ENCODE measurements around the gene SYP. TPM values are rescaled to one million over a fixed set of nuclear protein-coding genes. Genes with fewer than 3 reads are reported as not detected.
A peak's percentile ranks its signal among the peaks of the same experiment; 100 is the strongest.

SYP gene
- total and polyA plus RNA-seq, 9 of the 15 experiments (the other 6 are each of a cell fraction or from before 2014, with no cell fraction given): 0.48 to 5.1 (median 2.6) TPM

DNA sequence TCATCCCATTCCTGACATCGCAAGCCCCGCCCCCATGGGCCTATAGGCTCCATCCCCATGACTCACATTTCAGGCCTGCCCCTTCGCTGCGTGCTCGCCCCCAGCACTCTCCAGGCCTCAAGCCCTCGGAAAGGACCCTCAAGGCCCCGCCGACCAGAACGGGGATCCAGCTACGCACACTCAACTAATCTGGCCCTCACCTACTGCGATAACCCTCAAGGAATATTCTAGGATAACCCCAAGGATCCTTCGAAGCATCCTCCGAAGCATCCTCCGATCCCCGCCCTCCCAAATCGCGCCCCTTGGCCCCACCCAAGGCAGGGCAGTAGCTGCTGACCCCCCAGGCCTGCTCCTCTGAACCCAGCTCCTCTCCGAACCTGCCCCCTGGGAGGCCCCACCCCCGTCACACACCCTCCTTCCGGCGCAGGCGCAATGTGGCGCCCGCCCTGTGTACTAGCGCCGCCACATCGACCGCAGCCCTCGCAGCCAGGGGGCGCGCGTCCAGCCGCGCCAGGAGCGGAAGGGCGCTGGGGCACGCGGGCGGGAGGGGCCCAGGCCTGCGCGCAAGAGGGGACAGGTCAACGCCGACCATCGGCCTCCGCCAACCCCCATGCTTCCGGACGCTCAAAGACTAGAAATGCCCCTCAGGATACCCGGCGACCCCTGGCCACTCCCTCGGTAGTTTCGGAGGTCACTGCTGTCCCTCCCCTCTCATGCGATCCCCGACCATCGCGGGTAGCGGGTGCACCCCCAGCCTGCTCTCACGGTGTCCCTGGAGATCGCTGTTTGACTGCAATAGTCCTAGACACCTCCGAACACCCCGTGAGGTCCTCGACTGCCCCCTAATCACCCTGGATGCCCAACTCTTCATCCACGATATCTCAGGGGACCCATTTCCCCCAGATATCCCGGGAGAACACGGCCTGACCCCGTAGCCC, 43.8 kb downstream of the SYP start (continued):
- TF ChIP-seq HNRNPK (IDR thresholded peaks at IDR 0.05; ENCODE audit: low read depth, low read length, poor library complexity, severe bottlenecking) (no peak), NONO (IDR thresholded peaks at IDR 0.05; ENCODE audit: low read depth in 2 of 2, low read length in 1 of 2) (no peak), ZNF778 (CRISPR knock-in tag; IDR thresholded peaks at IDR 0.05) (no peak), KDM1A (IDR thresholded peaks at IDR 0.05) (0 out of 4 replicates have a peak, but pooled peaks of 1 of the 2 experiments have one; percentile 8), ZNF79 (CRISPR knock-in tag; IDR thresholded peaks at IDR 0.05; ENCODE audit: low read depth) (no peak), ZBTB9 (CRISPR knock-in tag; IDR thresholded peaks at IDR 0.05) (peak; percentile 37; the same call in 1 of the 2 replicates), SMARCB1 (IDR thresholded peaks at IDR 0.05; ENCODE audit: insufficient read length, low read depth) (no peak), KDM2B (CRISPR knock-in tag; IDR thresholded peaks at IDR 0.05) (0 out of 2 replicates have a peak, but pooled peaks have one; percentile 38), ATF7 (IDR thresholded peaks at IDR 0.05) (peak; percentile 38; the same call in 1 of the 2 replicates), AFF4 (CRISPR knock-in tag; IDR thresholded peaks at IDR 0.05) (no peak; the same call in none of the 2 replicates), MTA3 (IDR thresholded peaks at IDR 0.05; ENCODE audit: borderline replicate concordance) (no peak), FOXM1 (IDR thresholded peaks at IDR 0.05; ENCODE audit: low read depth) (no peak), FOXM1 (CRISPR knock-in tag; IDR thresholded peaks at IDR 0.05; ENCODE audit: low read depth) (0 out of 2 replicates have a peak, but pooled peaks have one; percentile 85), ADNP (tag; IDR thresholded peaks at IDR 0.05) (no peak), PTBP1 (IDR thresholded peaks at IDR 0.05; ENCODE audit: low read depth, low read length) (no peak), MIER1 (IDR thresholded peaks at IDR 0.05; ENCODE audit: low read depth) (no peak)
- TF ChIP-seq, protein P1, sequence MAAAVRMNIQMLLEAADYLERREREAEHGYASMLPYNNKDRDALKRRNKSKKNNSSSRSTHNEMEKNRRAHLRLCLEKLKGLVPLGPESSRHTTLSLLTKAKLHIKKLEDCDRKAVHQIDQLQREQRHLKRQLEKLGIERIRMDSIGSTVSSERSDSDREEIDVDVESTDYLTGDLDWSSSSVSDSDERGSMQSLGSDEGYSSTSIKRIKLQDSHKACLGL (CRISPR knock-in tag; IDR thresholded peaks at IDR 0.05; ENCODE audit: borderline replicate concordance, poor library complexity, severe bottlenecking): no peak
- TF ChIP-seq, protein P2, sequence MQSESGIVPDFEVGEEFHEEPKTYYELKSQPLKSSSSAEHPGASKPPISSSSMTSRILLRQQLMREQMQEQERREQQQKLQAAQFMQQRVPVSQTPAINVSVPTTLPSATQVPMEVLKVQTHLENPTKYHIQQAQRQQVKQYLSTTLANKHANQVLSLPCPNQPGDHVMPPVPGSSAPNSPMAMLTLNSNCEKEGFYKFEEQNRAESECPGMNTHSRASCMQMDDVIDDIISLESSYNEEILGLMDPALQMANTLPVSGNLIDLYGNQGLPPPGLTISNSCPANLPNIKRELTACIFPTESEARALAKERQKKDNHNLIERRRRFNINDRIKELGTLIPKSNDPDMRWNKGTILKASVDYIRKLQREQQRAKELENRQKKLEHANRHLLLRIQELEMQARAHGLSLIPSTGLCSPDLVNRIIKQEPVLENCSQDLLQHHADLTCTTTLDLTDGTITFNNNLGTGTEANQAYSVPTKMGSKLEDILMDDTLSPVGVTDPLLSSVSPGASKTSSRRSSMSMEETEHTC (IDR thresholded peaks at IDR 0.05): no peak
